ENCODE results near the gene RAPGEF6.

DNA sequence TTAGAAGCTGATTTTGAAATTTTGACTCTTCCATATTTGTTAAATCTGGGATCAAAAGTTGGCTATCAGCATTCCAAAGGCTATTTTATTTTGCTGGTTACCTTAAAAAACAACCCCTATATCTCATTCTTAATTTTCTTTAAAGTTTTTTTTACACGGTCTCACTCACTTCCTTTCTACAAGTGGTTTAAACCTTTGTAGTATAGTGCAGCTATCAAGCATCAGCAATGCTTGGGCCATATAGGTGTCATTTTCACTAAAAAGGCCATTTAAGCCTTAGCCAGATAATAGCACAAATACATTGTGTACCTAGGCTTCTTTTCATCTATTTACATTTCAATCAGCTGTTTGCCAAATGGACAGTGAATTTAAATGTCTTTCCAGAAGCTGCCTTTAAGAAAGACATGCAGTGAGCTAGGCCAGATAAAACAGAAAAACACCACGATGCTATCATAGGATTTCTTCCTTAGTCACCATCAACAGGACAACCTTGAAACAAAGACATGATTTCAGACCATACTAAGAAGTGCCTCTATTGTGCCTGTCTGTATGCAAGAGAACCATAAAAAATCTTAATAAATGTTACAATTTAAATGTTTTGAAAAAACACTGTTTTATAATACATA lies 104.2 kb downstream of the RAPGEF6 start:
- TF ChIP-seq, protein P1, sequence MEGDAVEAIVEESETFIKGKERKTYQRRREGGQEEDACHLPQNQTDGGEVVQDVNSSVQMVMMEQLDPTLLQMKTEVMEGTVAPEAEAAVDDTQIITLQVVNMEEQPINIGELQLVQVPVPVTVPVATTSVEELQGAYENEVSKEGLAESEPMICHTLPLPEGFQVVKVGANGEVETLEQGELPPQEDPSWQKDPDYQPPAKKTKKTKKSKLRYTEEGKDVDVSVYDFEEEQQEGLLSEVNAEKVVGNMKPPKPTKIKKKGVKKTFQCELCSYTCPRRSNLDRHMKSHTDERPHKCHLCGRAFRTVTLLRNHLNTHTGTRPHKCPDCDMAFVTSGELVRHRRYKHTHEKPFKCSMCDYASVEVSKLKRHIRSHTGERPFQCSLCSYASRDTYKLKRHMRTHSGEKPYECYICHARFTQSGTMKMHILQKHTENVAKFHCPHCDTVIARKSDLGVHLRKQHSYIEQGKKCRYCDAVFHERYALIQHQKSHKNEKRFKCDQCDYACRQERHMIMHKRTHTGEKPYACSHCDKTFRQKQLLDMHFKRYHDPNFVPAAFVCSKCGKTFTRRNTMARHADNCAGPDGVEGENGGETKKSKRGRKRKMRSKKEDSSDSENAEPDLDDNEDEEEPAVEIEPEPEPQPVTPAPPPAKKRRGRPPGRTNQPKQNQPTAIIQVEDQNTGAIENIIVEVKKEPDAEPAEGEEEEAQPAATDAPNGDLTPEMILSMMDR (IDR thresholded peaks at IDR 0.05), result no peak
- TF ChIP-seq POLR2AphosphoS5 (IDR thresholded peaks at IDR 0.05) (no peak), POLR2A (IDR thresholded peaks at IDR 0.05) (no peak), EP300 (IDR thresholded peaks at IDR 0.05) (no peak)
